HepG2 (cell line): ENCODE data around the gene ME2. TPM values are rescaled to one million over a fixed set of nuclear protein-coding genes. Genes with fewer than 3 reads are reported as not detected.
A peak's percentile ranks its signal among the peaks of the same experiment; 100 is the strongest.

Experiments
- BCL3 ChIP-seq: sonication (generic); formaldehyde crosslinking; IDR thresholded peaks from 2 replicates; pipeline ENCODE4 v1.5.1; 2020; ENCODE audit warnings: mild to moderate bottlenecking, missing genetic modification reagents, moderate library complexity
- EHMT2 ChIP-seq: fragments of 200-600 bp; sonication (generic); IDR thresholded peaks from 2 replicates; pipeline ENCODE4 v1.7.0; 2017; ENCODE audit warnings: antibody characterized with exemption, low read depth, low read length, borderline replicate concordance
- EZH2 ChIP-seq: conservative IDR thresholded peaks from 2 replicates; pipeline ENCODE4 v1.6.1; 2012; ENCODE audit warnings: mild to moderate bottlenecking, low read depth, low read length, moderate library complexity
- FOXA3 ChIP-seq: IDR thresholded peaks from 2 replicates; pipeline ENCODE4 v1.6.1; 2016; ENCODE audit warnings: missing genetic modification reagents, missing compliant biosample characterization
- FOXM1 ChIP-seq: sonication (generic); formaldehyde crosslinking; IDR thresholded peaks from 2 replicates; pipeline ENCODE4 v1.5.0; 2020; ENCODE audit warnings: missing genetic modification reagents
- HMGXB4 ChIP-seq, 2 experiments: sonication (generic) in 1 of 2; formaldehyde crosslinking in 1 of 2; IDR thresholded peaks; 2 replicates each; pipeline versions ENCODE4 v1.4.0 to v1.6.1; 2018 to 2020; ENCODE audit warnings: missing genetic modification reagents in 2 of 2, borderline replicate concordance in 1 of 2, low read depth in 1 of 2, mild to moderate bottlenecking in 1 of 2, missing biosample characterization in 1 of 2
- KDM3A ChIP-seq: IDR thresholded peaks from 2 replicates; pipeline ENCODE4 v1.6.1; 2018; ENCODE audit warnings: low read depth, missing compliant biosample characterization
- MAF1 ChIP-seq: sonication (generic); formaldehyde crosslinking; IDR thresholded peaks from 2 replicates; pipeline ENCODE4 v1.5.0; 2020; ENCODE audit warnings: missing genetic modification reagents, borderline replicate concordance
- MAZ ChIP-seq, 2 experiments: sonication (generic) in 1 of 2; formaldehyde crosslinking in 1 of 2; IDR thresholded peaks; 2 replicates each; pipeline versions ENCODE4 v1.5.0 to v1.6.1; 2012 to 2020; ENCODE audit warnings: low read depth in 2 of 2, mild to moderate bottlenecking in 2 of 2, borderline replicate concordance in 1 of 2, improper control_type of control experiment in 1 of 2, low read length in 1 of 2, missing genetic modification reagents in 1 of 2, moderate library complexity in 1 of 2
- NPAS2 ChIP-seq: sonication (generic); formaldehyde crosslinking; IDR thresholded peaks from 2 replicates; pipeline ENCODE4 v1.8.0; 2022; ENCODE audit warnings: mild to moderate bottlenecking, missing genetic modification reagents, borderline replicate concordance
- NR1H2 ChIP-seq: sonication (generic); formaldehyde crosslinking; IDR thresholded peaks from 2 replicates; pipeline ENCODE4 v1.8.1; 2022; ENCODE audit warnings: low read depth, missing genetic modification reagents, borderline replicate concordance
- PLRG1 ChIP-seq: fragments of 450-650 bp; conservative IDR thresholded peaks from 2 replicates; pipeline ENCODE4 v1.6.1; 2016
- RBFOX2 ChIP-seq: fragments of 200-400 bp; formaldehyde crosslinking; IDR thresholded peaks from 2 replicates; pipeline ENCODE4 v1.6.1; 2017; ENCODE audit warnings: low read depth, mild to moderate bottlenecking, low read length
- SMARCC2 ChIP-seq: fragments of 450-650 bp; IDR thresholded peaks from 2 replicates; pipeline ENCODE4 v1.6.1; 2017; ENCODE audit warnings: antibody characterized with exemption, mild to moderate bottlenecking
- SRSF1 ChIP-seq: fragments of 200-400 bp; formaldehyde crosslinking; optimal IDR thresholded peaks from 2 replicates; pipeline ENCODE3; 2017; ENCODE audit warnings: mild to moderate bottlenecking, low read depth, low read length, moderate library complexity
- STAG1 ChIP-seq: sonication (generic); formaldehyde crosslinking; IDR thresholded peaks from 2 replicates; pipeline ENCODE4 v1.4.0; 2020; ENCODE audit warnings: missing genetic modification reagents
- TCF12 ChIP-seq, 2 experiments: fragments of 450-650 bp in 1 of 2; sonication (generic) in 1 of 2; formaldehyde crosslinking in 1 of 2; IDR thresholded peaks; 2 replicates each; pipeline versions ENCODE4 v1.6.1 to v1.8.0; 2017 to 2022; ENCODE audit warnings: antibody characterized with exemption in 1 of 2, mild to moderate bottlenecking in 1 of 2, missing genetic modification reagents in 1 of 2, moderate library complexity in 1 of 2
- ZNF331 ChIP-seq: sonication (generic); formaldehyde crosslinking; IDR thresholded peaks from 2 replicates; pipeline ENCODE4 v1.4.0; 2020; ENCODE audit warnings: missing genetic modification reagents
- ZNF484 ChIP-seq: sonication (generic); formaldehyde crosslinking; IDR thresholded peaks from 2 replicates; pipeline ENCODE4 v1.5.1; 2020; ENCODE audit warnings: mild to moderate bottlenecking, low read depth, missing genetic modification reagents, borderline replicate concordance
- ZNF737 ChIP-seq: sonication (generic); formaldehyde crosslinking; IDR thresholded peaks from 2 replicates; pipeline ENCODE4 v1.5.0; 2020; ENCODE audit warnings: missing genetic modification reagents, mild to moderate bottlenecking, borderline replicate concordance
- ZNF816 ChIP-seq: sonication (generic); formaldehyde crosslinking; IDR thresholded peaks from 2 replicates; pipeline ENCODE4 v1.8.0; 2022; ENCODE audit warnings: missing genetic modification reagents, mild to moderate bottlenecking, borderline replicate concordance
- ZXDC ChIP-seq: sonication (generic); formaldehyde crosslinking; IDR thresholded peaks from 2 replicates; pipeline ENCODE4 v1.5.0; 2020; ENCODE audit warnings: mild to moderate bottlenecking, missing genetic modification reagents
- polyA plus RNA-seq, 8 experiments: library from polyadenylated mRNA; depleted of rRNA in 3 of 8; stranded (reverse) in 7 of 8; unstranded in 1 of 8; fragments of >200 nt; fragmentation: Illumina TruSeq in 4 of 8; extraction: Trizol in 4 of 8; gene quantifications; 2 replicates each; pipeline versions ENCODE4 v1.2.1 to v1.2.3, GENCODE V29; 2011 to 2016; ENCODE audit warnings: low read depth in 4 of 8, missing spikeins in 1 of 8, mixed read lengths in 1 of 8; ENCODE audit not compliant: insufficient read depth in 1 of 8
- total RNA-seq, 5 experiments: library from RNA; depleted of rRNA; stranded (reverse); fragments of >200 nt; fragmentation: Illumina TruSeq; extraction: Trizol; gene quantifications; 2 replicates each; pipeline ENCODE4 v1.2.3, GENCODE V29; 2016; ENCODE audit warnings: low read depth in 1 of 5

The ME2 gene
- total and polyA plus RNA-seq, 2 of the 13 experiments (the other 11 are each of a cell fraction or from before 2014, with no cell fraction given), result 17.3 to 20.6 TPM

GRCh38 chr18:50967714-50968661 is 89.1 kb downstream of the ME2 start, which contains the start of gene ELAC1 (continued):
- TF ChIP-seq FOXA3 (CRISPR knock-in tag) (peak; percentile 39; the same call in 1 of the 2 replicates), SRSF1 (no peak), SMARCC2 (no peak), ZNF484 (CRISPR knock-in tag) (no peak), HMGXB4 (CRISPR knock-in tag; IDR thresholded peaks at IDR 0.05; ENCODE audit: borderline replicate concordance in 1 of 2, low read depth in 1 of 2) (peak; percentile 58 to 74; a peak in 2 of 4 replicates), ZXDC (no peak), KDM3A (CRISPR knock-in tag) (no peak), TCF12 (IDR thresholded peaks at IDR 0.05) (no peak), TCF12 (CRISPR knock-in tag; IDR thresholded peaks at IDR 0.05) (peak; percentile 56; the same call in 1 of the 2 replicates), EHMT2 (no peak), PLRG1 (no peak), EZH2 (no peak), ZNF816 (CRISPR knock-in tag) (peak; percentile 62; the same call in 1 of the 2 replicates), NR1H2 (CRISPR knock-in tag) (peak; percentile 59; the same call in 1 of the 2 replicates), BCL3 (peak; percentile 93), ZNF331 (CRISPR knock-in tag) (peak; percentile 58; the same call in 1 of the 2 replicates), STAG1 (CRISPR knock-in tag) (peak; percentile 12; the same call in 1 of the 2 replicates), FOXM1 (CRISPR knock-in tag) (0 out of 2 replicates have a peak, but pooled peaks have one; percentile 58), ZNF737 (CRISPR knock-in tag) (0 out of 2 replicates have a peak, but pooled peaks have one; percentile 34), NPAS2 (CRISPR knock-in tag) (no peak), MAZ (IDR thresholded peaks at IDR 0.05; ENCODE audit: borderline replicate concordance, low read depth, low read length) (no peak), MAZ (CRISPR knock-in tag; IDR thresholded peaks at IDR 0.05; ENCODE audit: low read depth) (peak; percentile 70), RBFOX2 (peak; percentile 97), MAF1 (CRISPR knock-in tag) (no peak)
